HL-60/S4 treated with retinoic acid at 250 ng/mL for 4 days and 3 days (cell line): ENCODE data around the gene BNC2.
"Not testable (repeated sequence)": the region's sequence is repeated elsewhere in the genome, so short reads cannot be mapped to it uniquely, and the experiment has no call there.

Experiments used
- in situ Hi-C: fragments of 300-500 bp; cut with MboI; formaldehyde crosslinking; loops from 2 replicates; pipeline ENCODE4 v1.7.0; 2022; ENCODE audit warnings: low sequenced_read_pairs

BNC2 gene

GRCh38 chr9:16870596-16871335, at the start of gene BNC2:
TSS of gene BNC2 (minus strand) at chr9:16870670. CDS start at chr9:16870648, 22 bp downstream.
- in situ Hi-C loops = no loop called here

GRCh38 chr9:16918920-16919319, 48.5 kb upstream of the BNC2 start:
- in situ Hi-C loops = no loop called here

GRCh38 chr9:16915126-16915831, 44.8 kb upstream of the BNC2 start:
- in situ Hi-C loops = no loop called here

- in situ Hi-C loops = no loop called here
Measured at GRCh38 chr9:16912197-16912596, 41.7 kb upstream of the BNC2 start.

- in situ Hi-C loops = not testable (repeated sequence)
Measured at GRCh38 chr9:16908206-16908605, 37.7 kb upstream of the BNC2 start.

GRCh38 chr9:16904655-16905054, 34.2 kb upstream of the BNC2 start:
- in situ Hi-C loops = no loop called here

GRCh38 chr9:16901590-16901989, 31.1 kb upstream of the BNC2 start:
- in situ Hi-C loops = no loop called here

GRCh38 chr9:16899606-16900005, 29.1 kb upstream of the BNC2 start:
- in situ Hi-C loops = no loop called here

- in situ Hi-C loops = no loop called here
Measured at GRCh38 chr9:16898464-16898863, 28.0 kb upstream of the BNC2 start.

GRCh38 chr9:16888594-16888993, 18.1 kb upstream of the BNC2 start:
- in situ Hi-C loops = no loop called here

- in situ Hi-C loops = no loop called here
Measured at GRCh38 chr9:16885931-16886330, 15.5 kb upstream of the BNC2 start.

GRCh38 chr9:16884952-16885513, 14.6 kb upstream of the BNC2 start:
- in situ Hi-C loops = no loop called here

GRCh38 chr9:16884373-16884772, 13.9 kb upstream of the BNC2 start:
- in situ Hi-C loops = no loop called here

GRCh38 chr9:16883586-16883985, 13.1 kb upstream of the BNC2 start:
- in situ Hi-C loops = no loop called here

GRCh38 chr9:16882440-16882839, 12.0 kb upstream of the BNC2 start:
- in situ Hi-C loops = not testable (repeated sequence)

GRCh38 chr9:16879416-16879815, 8.9 kb upstream of the BNC2 start:
- in situ Hi-C loops = no loop called here

GRCh38 chr9:16877256-16877655, 6.8 kb upstream of the BNC2 start:
- in situ Hi-C loops = no loop called here

- in situ Hi-C loops = no loop called here
Measured at GRCh38 chr9:16873126-16873802, 2.8 kb upstream of the BNC2 start.

GRCh38 chr9:16871336-16872151, 1.1 kb upstream of the BNC2 start:
- in situ Hi-C loops = no loop called here

- in situ Hi-C loops = no loop called here
Measured at GRCh38 chr9:16869882-16870595, 431 bp downstream of the BNC2 start.
